DMS79 (cell line): ENCODE data around the gene ARF6.

Source experiments
- DNase-seq: peaks from one replicate; lab custom pipeline; 2025; lab: John Stamatoyannopoulos, UW

The ARF6 gene

GRCh38 chr14:49942090-49942489 is 49.2 kb downstream of the ARF6 start:
- no peak for DNase-seq

GRCh38 chr14:49944501-49944900 is 51.6 kb downstream of the ARF6 start:
- no peak for DNase-seq

GRCh38 chr14:49945448-49946319 is 52.8 kb downstream of the ARF6 start:
- no peak for DNase-seq
